Neural progenitor cell (in vitro differentiated cells): Measurements from ENCODE around the gene KRTAP5-4. TPM values are rescaled to one million over a fixed set of nuclear protein-coding genes. Genes with fewer than 3 reads are reported as not detected.

Experiments used
- DNase-seq: peaks from one replicate; pipeline ENCODE4 v3.0.0-alpha.2; 2016; ENCODE audit warnings: low spot score
- H2AFZ ChIP-seq: fragments of 200-600 bp; sonication (generic); replicated peaks from 2 replicates; pipeline ENCODE4 v1.6.1; 2016; ENCODE audit warnings: antibody characterized with exemption
- H3F3A ChIP-seq: fragments of 200-600 bp; sonication (generic); 2 replicates; pipeline ENCODE4 v1.6.1; 2016; ENCODE audit warnings: antibody characterized with exemption, low read depth
- H3K27ac ChIP-seq: fragments of 200-600 bp; sonication (generic); 2 replicates; pipeline ENCODE4 v1.5.1; 2016; ENCODE audit warnings: mild to moderate bottlenecking
- H3K27me3 ChIP-seq: fragments of 200-600 bp; sonication (generic); 2 replicates; pipeline ENCODE4 v1.6.1; 2016; ENCODE audit warnings: mild to moderate bottlenecking, moderate library complexity
- H3K36me3 ChIP-seq: fragments of 200-600 bp; sonication (generic); 2 replicates; pipeline ENCODE4 v1.5.1; 2016
- H3K4me1 ChIP-seq: fragments of 200-600 bp; sonication (generic); 2 replicates; pipeline ENCODE4 v1.6.1; 2016; ENCODE audit warnings: mixed run types
- H3K4me2 ChIP-seq: fragments of 200-600 bp; sonication (generic); 2 replicates; pipeline ENCODE4 v1.6.1; 2016
- H3K4me3 ChIP-seq: fragments of 200-600 bp; sonication (generic); 2 replicates; pipeline ENCODE4 v1.5.1; 2016
- H3K79me2 ChIP-seq: fragments of 200-600 bp; sonication (generic); 2 replicates; pipeline ENCODE4 v1.6.1; 2016; ENCODE audit warnings: low read depth
- H3K9ac ChIP-seq: fragments of 200-600 bp; sonication (generic); 2 replicates; pipeline ENCODE4 v1.6.1; 2016
- H3K9me3 ChIP-seq: fragments of 200-600 bp; sonication (generic); 2 replicates; pipeline ENCODE4 v1.5.1; 2016; ENCODE audit warnings: low read depth
- H4K20me1 ChIP-seq: fragments of 200-600 bp; sonication (generic); 2 replicates; pipeline ENCODE4 v1.6.1; 2016; ENCODE audit warnings: low read depth
- H3K27ac Mint-ChIP-seq: 3 replicates; pipeline ENCODE4 v1.8.0; 2021; ENCODE audit warnings: mixed read lengths
- H3K27me3 Mint-ChIP-seq: 2 replicates; pipeline ENCODE4 v1.8.0; 2022; ENCODE audit warnings: low read depth, mild to moderate bottlenecking, inconsistent platforms, moderate library complexity, mixed read lengths; ENCODE audit not compliant: insufficient read depth
- H3K36me3 Mint-ChIP-seq: 3 replicates; pipeline ENCODE4 v1.8.0; 2021; ENCODE audit warnings: mixed read lengths
- H3K4me1 Mint-ChIP-seq: 3 replicates; pipeline ENCODE4 v1.8.0; 2021; ENCODE audit warnings: mixed read lengths
- H3K4me3 Mint-ChIP-seq: 3 replicates; pipeline ENCODE4 v1.8.0; 2021; ENCODE audit warnings: mild to moderate bottlenecking, moderate library complexity, mixed read lengths
- H3K9me3 Mint-ChIP-seq: 3 replicates; pipeline ENCODE4 v1.8.0; 2020; ENCODE audit warnings: mixed read lengths
- CTCF ChIP-seq: fragments of 200-600 bp; sonication (generic); IDR thresholded peaks from 2 replicates; pipeline ENCODE4 v1.5.1; 2017; ENCODE audit warnings: antibody characterized with exemption, mild to moderate bottlenecking
- EZH2 ChIP-seq: fragments of 200-600 bp; sonication (generic); IDR thresholded peaks from 2 replicates; pipeline ENCODE4 v1.6.1; 2017; ENCODE audit warnings: antibody characterized with exemption, mild to moderate bottlenecking, moderate library complexity
- EZH2phosphoT487 ChIP-seq: fragments of 200-600 bp; sonication (generic); IDR thresholded peaks from 2 replicates; pipeline ENCODE4 v1.6.1; 2017; ENCODE audit warnings: antibody characterized with exemption
- total RNA-seq: library from RNA; depleted of rRNA; stranded (reverse); fragments of >200 nt; gene quantifications from 2 replicates; pipeline ENCODE4 v1.2.3, GENCODE V29; 2015; ENCODE audit warnings: low replicate concordance

KRTAP5-4 gene
- total RNA-seq, 1 donor from 2014 or later, result not detected

- DNase-seq, result no peak
- Histone ChIP-seq H3K9ac (no peak overlapping the region), H4K20me1 (no peaks in the 10 kb centered on the region), H2AFZ (no peak overlapping the region), H3K27ac (no peak overlapping the region), H3K36me3 (no peaks in the 10 kb centered on the region), H3K4me3 (no peak overlapping the region), H3F3A (no peaks in the 10 kb centered on the region), H3K9me3 (no peaks in the 10 kb centered on the region), H3K79me2 (no peaks in the 10 kb centered on the region), H3K27me3 (peaks cover 6% of the 10 kb centered on the region), H3K4me2 (no peak overlapping the region), H3K4me1 (no peaks in the 10 kb centered on the region)
- H3K4me1 Mint-ChIP-seq, result peaks cover 10% of the 10 kb centered on the region
- no peaks in the 10 kb centered on the region for H3K9me3 Mint-ChIP-seq
- H3K27ac Mint-ChIP-seq, result no peak overlapping the region
- H3K36me3 Mint-ChIP-seq, result no peaks in the 10 kb centered on the region
- peaks cover 8% of the 10 kb centered on the region for H3K27me3 Mint-ChIP-seq
- no peak overlapping the region for H3K4me3 Mint-ChIP-seq
- TF ChIP-seq EZH2 (no peak), EZH2phosphoT487 (no peak), CTCF (no peak)
Measured at GRCh38 chr11:1637628-1638027, 15.7 kb upstream of the KRTAP5-4 start.

GRCh38 chr11:1636291-1636950 lies 14.5 kb upstream of the KRTAP5-4 start:
- Histone ChIP-seq H3K4me1 (no peaks in the 10 kb centered on the region), H3F3A (no peaks in the 10 kb centered on the region), H3K4me2 (no peak overlapping the region), H3K9me3 (no peaks in the 10 kb centered on the region), H4K20me1 (no peaks in the 10 kb centered on the region), H2AFZ (no peak overlapping the region), H3K4me3 (no peak overlapping the region), H3K27ac (no peak overlapping the region), H3K79me2 (no peaks in the 10 kb centered on the region), H3K36me3 (no peaks in the 10 kb centered on the region), H3K27me3 (peaks cover 18% of the 10 kb centered on the region), H3K9ac (no peak overlapping the region)
- Mint-ChIP-seq H3K27me3 (peaks cover 8% of the 10 kb centered on the region), H3K4me1 (peaks cover 12% of the 10 kb centered on the region), H3K36me3 (no peaks in the 10 kb centered on the region), H3K9me3 (no peaks in the 10 kb centered on the region), H3K4me3 (no peak overlapping the region), H3K27ac (no peak overlapping the region)
- TF ChIP-seq CTCF (no peak), EZH2 (no peak), EZH2phosphoT487 (no peak)
- DNase-seq, result peak; percentile 1

- H3K4me3 Mint-ChIP-seq, result no peak overlapping the region
- no peaks in the 10 kb centered on the region for H3K9me3 ChIP-seq
- no peaks in the 10 kb centered on the region for H3K79me2 ChIP-seq
- peaks cover 4% of the 10 kb centered on the region for H3K27me3 Mint-ChIP-seq
- no peak overlapping the region for H3K4me2 ChIP-seq
- H3K9me3 Mint-ChIP-seq, result no peaks in the 10 kb centered on the region
- no peaks in the 10 kb centered on the region for H3K36me3 ChIP-seq
- no peak overlapping the region for H3K27ac Mint-ChIP-seq
- H3K27me3 ChIP-seq, result peaks cover 36% of the 10 kb centered on the region
- H4K20me1 ChIP-seq, result no peaks in the 10 kb centered on the region
- DNase-seq, result no peak
- no peak overlapping the region for H3K4me3 ChIP-seq
- TF ChIP-seq CTCF (no peak), EZH2phosphoT487 (no peak), EZH2 (no peak)
- H3K4me1 ChIP-seq, result no peaks in the 10 kb centered on the region
- peaks cover 12% of the 10 kb centered on the region for H3K4me1 Mint-ChIP-seq
- no peak overlapping the region for H3K27ac ChIP-seq
- no peak overlapping the region for H3K9ac ChIP-seq
- H3F3A ChIP-seq, result no peaks in the 10 kb centered on the region
- H2AFZ ChIP-seq, result no peak overlapping the region
- H3K36me3 Mint-ChIP-seq, result no peaks in the 10 kb centered on the region
Measured at GRCh38 chr11:1633864-1634263, 11.9 kb upstream of the KRTAP5-4 start.
